MM.1S (cell line): Measurements from ENCODE around the gene RASGEF1C.

Experiments used
- DNase-seq: peaks from one replicate; pipeline ENCODE4 v3.0.0-alpha.2; 2015
- H2AFZ ChIP-seq: fragments of 300-600 bp; sonication (generic); 2 replicates; pipeline ENCODE4 v1.6.0; 2016; ENCODE audit warnings: antibody characterized with exemption, low read length
- H3F3A ChIP-seq: fragments of 300-600 bp; sonication (generic); 2 replicates; pipeline ENCODE4 v1.6.1; 2016; ENCODE audit warnings: mild to moderate bottlenecking, antibody characterized with exemption, low read length, moderate library complexity, mixed read lengths; ENCODE audit not compliant: insufficient read depth
- H3K27ac ChIP-seq: fragments of 300-600 bp; sonication (generic); 2 replicates; pipeline ENCODE4 v1.5.1; 2016; ENCODE audit warnings: mild to moderate bottlenecking, low read length
- H3K27me3 ChIP-seq: fragments of 300-600 bp; sonication (generic); replicated peaks from 2 replicates; pipeline ENCODE4 v1.6.0; 2016; ENCODE audit warnings: low read length; ENCODE audit not compliant: insufficient read depth
- H3K36me3 ChIP-seq: fragments of 300-600 bp; sonication (generic); replicated peaks from 2 replicates; pipeline ENCODE4 v1.6.1; 2016; ENCODE audit warnings: mild to moderate bottlenecking, low read length, mixed read lengths; ENCODE audit not compliant: insufficient read depth
- H3K4me1 ChIP-seq: fragments of 300-600 bp; sonication (generic); 2 replicates; pipeline ENCODE4 v1.6.1; 2016; ENCODE audit warnings: low read length, mixed read lengths
- H3K4me2 ChIP-seq: fragments of 300-600 bp; sonication (generic); 2 replicates; pipeline ENCODE4 v1.6.0; 2016; ENCODE audit warnings: low read depth, low read length
- H3K4me3 ChIP-seq: fragments of 300-600 bp; sonication (generic); 2 replicates; pipeline ENCODE4 v1.5.1; 2016; ENCODE audit warnings: low read length, mixed read lengths
- H3K79me2 ChIP-seq: fragments of 300-600 bp; sonication (generic); 2 replicates; pipeline ENCODE4 v1.6.1; 2016; ENCODE audit warnings: mixed run types, low read length, mixed read lengths
- H3K9ac ChIP-seq: fragments of 300-600 bp; sonication (generic); 2 replicates; pipeline ENCODE4 v1.6.1; 2016; ENCODE audit warnings: low read length, mixed read lengths
- H3K9me2 ChIP-seq: fragments of 300-600 bp; sonication (generic); replicated peaks from 2 replicates; pipeline ENCODE4 v1.6.1; 2016; ENCODE audit warnings: mild to moderate bottlenecking, low read length, mixed read lengths; ENCODE audit not compliant: insufficient read depth
- H3K9me3 ChIP-seq: fragments of 300-600 bp; sonication (generic); replicated peaks from 2 replicates; pipeline ENCODE4 v1.6.1; 2016; ENCODE audit warnings: mild to moderate bottlenecking, low read length, mixed read lengths; ENCODE audit not compliant: insufficient read depth
- H4K20me1 ChIP-seq: fragments of 300-600 bp; sonication (generic); 2 replicates; pipeline ENCODE4 v1.6.1; 2016; ENCODE audit warnings: mild to moderate bottlenecking, low read length, moderate library complexity, mixed read lengths; ENCODE audit not compliant: insufficient read depth
- EZH2 ChIP-seq: fragments of 300-600 bp; sonication (generic); optimal IDR thresholded peaks from 2 replicates; pipeline ENCODE3; 2017; ENCODE audit warnings: low read depth, mild to moderate bottlenecking, antibody characterized with exemption, low read length, mixed read lengths
- EZH2phosphoT487 ChIP-seq: fragments of 300-600 bp; sonication (generic); IDR thresholded peaks from 2 replicates; pipeline ENCODE4 v1.6.1; 2018; ENCODE audit warnings: antibody characterized with exemption, low read length
- TF ChIP-seq, protein P1 (sequence below): fragments of 300-600 bp; sonication (generic); IDR thresholded peaks from 2 replicates; pipeline ENCODE4 v1.5.1; 2016; ENCODE audit warnings: antibody characterized with exemption, low read length, mixed read lengths

Gene RASGEF1C

DNA sequence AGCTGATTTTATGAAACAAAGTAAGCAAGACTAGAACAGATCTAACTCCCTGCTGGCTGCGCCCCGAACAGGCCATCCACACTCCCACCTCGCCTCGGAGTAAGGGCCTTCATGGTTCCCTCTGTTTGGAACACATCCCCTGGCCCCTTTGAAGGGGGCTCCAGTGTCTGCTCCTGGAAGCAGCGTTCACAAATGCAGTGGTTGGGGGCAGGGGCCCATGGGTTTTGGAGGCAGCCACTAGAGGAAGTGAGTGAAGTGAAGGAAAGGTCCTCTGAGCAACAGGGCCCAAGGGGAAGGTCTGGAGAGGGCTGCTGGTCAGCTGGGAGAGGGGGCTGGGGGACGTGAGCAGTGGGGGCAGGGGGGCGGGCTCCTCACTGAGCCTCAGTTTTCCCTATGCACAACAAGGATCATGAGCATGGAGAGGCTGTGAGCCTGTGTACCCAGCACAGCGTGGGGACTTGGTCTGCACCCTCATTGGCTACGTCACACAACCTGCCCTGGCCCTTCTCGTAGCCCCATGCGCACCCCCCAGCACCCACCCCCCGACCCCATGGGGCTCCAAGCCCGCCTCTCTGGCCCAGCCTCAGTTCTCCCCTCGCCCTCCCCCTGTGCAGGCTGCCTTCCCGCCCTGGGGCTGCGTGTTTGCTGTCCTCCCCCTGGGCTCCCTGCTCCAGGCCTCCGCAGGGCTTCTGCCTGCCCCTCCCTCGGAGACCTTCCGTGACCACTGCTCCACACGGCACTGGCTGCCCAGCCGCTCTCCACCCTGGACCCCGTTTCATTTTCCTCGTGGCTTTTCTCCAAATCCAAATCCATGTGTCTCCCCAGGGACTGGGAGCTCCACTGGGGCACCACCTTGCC is 39.5 kb downstream of the RASGEF1C start:
- H3K79me2 ChIP-seq = no peaks in the 10 kb centered on the region
- H3K4me1 ChIP-seq = no peaks in the 10 kb centered on the region
- no peak overlapping the region for H3K4me2 ChIP-seq
- no peak overlapping the region for H3K9ac ChIP-seq
- no peaks in the 10 kb centered on the region for H3K9me3 ChIP-seq
- no peak overlapping the region for H3K4me3 ChIP-seq
- no peak for DNase-seq
- TF ChIP-seq EZH2phosphoT487 = no peak
- TF ChIP-seq, protein P1, sequence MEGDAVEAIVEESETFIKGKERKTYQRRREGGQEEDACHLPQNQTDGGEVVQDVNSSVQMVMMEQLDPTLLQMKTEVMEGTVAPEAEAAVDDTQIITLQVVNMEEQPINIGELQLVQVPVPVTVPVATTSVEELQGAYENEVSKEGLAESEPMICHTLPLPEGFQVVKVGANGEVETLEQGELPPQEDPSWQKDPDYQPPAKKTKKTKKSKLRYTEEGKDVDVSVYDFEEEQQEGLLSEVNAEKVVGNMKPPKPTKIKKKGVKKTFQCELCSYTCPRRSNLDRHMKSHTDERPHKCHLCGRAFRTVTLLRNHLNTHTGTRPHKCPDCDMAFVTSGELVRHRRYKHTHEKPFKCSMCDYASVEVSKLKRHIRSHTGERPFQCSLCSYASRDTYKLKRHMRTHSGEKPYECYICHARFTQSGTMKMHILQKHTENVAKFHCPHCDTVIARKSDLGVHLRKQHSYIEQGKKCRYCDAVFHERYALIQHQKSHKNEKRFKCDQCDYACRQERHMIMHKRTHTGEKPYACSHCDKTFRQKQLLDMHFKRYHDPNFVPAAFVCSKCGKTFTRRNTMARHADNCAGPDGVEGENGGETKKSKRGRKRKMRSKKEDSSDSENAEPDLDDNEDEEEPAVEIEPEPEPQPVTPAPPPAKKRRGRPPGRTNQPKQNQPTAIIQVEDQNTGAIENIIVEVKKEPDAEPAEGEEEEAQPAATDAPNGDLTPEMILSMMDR = no peak
- no peak for TF ChIP-seq EZH2
- no peaks in the 10 kb centered on the region for H3K36me3 ChIP-seq
- no peaks in the 10 kb centered on the region for H4K20me1 ChIP-seq
- H2AFZ ChIP-seq = no peak overlapping the region
- no peaks in the 10 kb centered on the region for H3K9me2 ChIP-seq
- no peaks in the 10 kb centered on the region for H3F3A ChIP-seq
- H3K27ac ChIP-seq = no peak overlapping the region
- H3K27me3 ChIP-seq = peaks cover 7% of the 10 kb centered on the region

- Histone ChIP-seq H3F3A (no peaks in the 10 kb centered on the region), H3K27ac (no peak overlapping the region), H3K27me3 (peaks cover 14% of the 10 kb centered on the region), H3K4me3 (no peak overlapping the region), H3K4me2 (no peak overlapping the region), H3K9me3 (no peaks in the 10 kb centered on the region), H3K9me2 (no peaks in the 10 kb centered on the region), H4K20me1 (no peaks in the 10 kb centered on the region), H3K36me3 (no peaks in the 10 kb centered on the region), H2AFZ (no peak overlapping the region), H3K4me1 (no peaks in the 10 kb centered on the region), H3K79me2 (no peaks in the 10 kb centered on the region), H3K9ac (no peak overlapping the region)
- DNase-seq = no peak
- TF ChIP-seq, protein P1 = no peak
- TF ChIP-seq EZH2phosphoT487 (no peak), EZH2 (no peak)
Measured at GRCh38 chr5:180168758-180169157, 40.3 kb downstream of the RASGEF1C start.

DNA sequence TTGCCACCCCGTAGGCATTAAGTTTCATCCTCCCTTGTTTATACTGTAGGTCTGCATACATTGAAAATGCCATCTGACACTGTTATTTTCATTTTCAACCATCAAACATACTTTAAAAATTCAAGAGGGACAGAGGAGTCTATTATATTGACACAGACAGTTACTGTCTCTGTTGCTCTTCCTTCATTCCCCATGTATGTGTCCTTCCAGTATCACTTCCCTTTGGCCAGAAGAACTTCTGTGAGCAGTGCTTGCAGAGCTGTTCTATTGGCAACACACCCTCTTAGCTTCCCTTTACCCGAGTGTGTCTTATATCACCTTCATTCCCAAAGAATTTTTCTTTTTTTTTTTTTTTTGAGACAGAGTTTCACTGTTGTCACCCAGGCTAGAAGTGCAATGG is 42.8 kb downstream of the RASGEF1C start:
- no peak overlapping the region for H3K4me2 ChIP-seq
- H3K9me2 ChIP-seq = no peaks in the 10 kb centered on the region
- H3K27me3 ChIP-seq = peaks cover 33% of the 10 kb centered on the region
- no peak overlapping the region for H3K4me3 ChIP-seq
- H4K20me1 ChIP-seq = no peaks in the 10 kb centered on the region
- H3K27ac ChIP-seq = no peak overlapping the region
- H3K9me3 ChIP-seq = no peaks in the 10 kb centered on the region
- H3F3A ChIP-seq = no peaks in the 10 kb centered on the region
- H3K36me3 ChIP-seq = no peaks in the 10 kb centered on the region
- no peak overlapping the region for H2AFZ ChIP-seq
- H3K79me2 ChIP-seq = no peaks in the 10 kb centered on the region
- TF ChIP-seq EZH2 = no peak
- TF ChIP-seq, protein P1 = no peak
- TF ChIP-seq EZH2phosphoT487 = no peak
- H3K9ac ChIP-seq = no peak overlapping the region
- no peaks in the 10 kb centered on the region for H3K4me1 ChIP-seq
- DNase-seq = no peak
